Mucosa of descending colon (tissue), 3 donors: ENCODE results near the gene CADM1. TPM values are rescaled to one million over a fixed set of nuclear protein-coding genes. Genes with fewer than 3 reads are reported as not detected.

Experiments
- ATAC-seq: fragments of 200-7000 bp; cut with Tn5 transposase; one replicate; pipeline ENCODE4 v1.9.1; 2020; ENCODE audit warnings: mild to moderate bottlenecking, moderate library complexity
- DNase-seq, 3 donors: peaks; one replicate each; pipeline ENCODE4 v3.0.0-alpha.2; 2020
- H3K36me3 ChIP-seq: fragments of 200-600 bp; one replicate; pipeline ENCODE4 v1.8.0; 2021; ENCODE audit warnings: low read depth, mild to moderate bottlenecking
- H3K4me1 ChIP-seq: fragments of 200-600 bp; one replicate; pipeline ENCODE4 v1.8.0; 2021; ENCODE audit warnings: low read depth, mild to moderate bottlenecking
- H3K4me3 ChIP-seq: fragments of 200-600 bp; one replicate; pipeline ENCODE4 v1.8.0; 2021; ENCODE audit warnings: mild to moderate bottlenecking
- H3K9me3 ChIP-seq: fragments of 200-600 bp; one replicate; pipeline ENCODE4 v1.8.0; 2021; ENCODE audit warnings: mild to moderate bottlenecking
- intact Hi-C, 2 donors: fragments of 100-400 bp; cut with DNase I in 1 of 2; cut with micrococcal nuclease in 1 of 2; formaldehyde crosslinking; loops; one replicate each; pipeline versions ENCODE4 v1.11.0 to v1.11.1; 2022; cut with DNase I, micrococcal nuclease
- total RNA-seq, 3 donors: library from RNA; stranded (reverse); fragmentation: NEBNext Ultra II Directional in 2 of 3; extraction: Animal tissue kit (Norgen Biotek cat#: 25700) in 2 of 3; gene quantifications; one replicate each; pipeline versions ENCODE4 v1.2.1 to v1.2.4, GENCODE V29; 2021 to 2023
- TF ChIP-seq, protein P1 (sequence below): fragments of 200-600 bp; IDR thresholded peaks from one replicate; pipeline ENCODE4 v1.8.0; 2022; ENCODE audit warnings: antibody characterized with exemption, mild to moderate bottlenecking
- donor health status: DM: no; HTN: no; CAD: no; lungs with moderate emphysema.
- donor health status: DM: no; HTN: no; CAD: no.
- donor health status: DM: no; HTN: yes; CAD: no.

CADM1 gene
- total RNA-seq, 3 donors from 2014 or later = 4.3 to 20.2 (median 7.2) TPM

DNA sequence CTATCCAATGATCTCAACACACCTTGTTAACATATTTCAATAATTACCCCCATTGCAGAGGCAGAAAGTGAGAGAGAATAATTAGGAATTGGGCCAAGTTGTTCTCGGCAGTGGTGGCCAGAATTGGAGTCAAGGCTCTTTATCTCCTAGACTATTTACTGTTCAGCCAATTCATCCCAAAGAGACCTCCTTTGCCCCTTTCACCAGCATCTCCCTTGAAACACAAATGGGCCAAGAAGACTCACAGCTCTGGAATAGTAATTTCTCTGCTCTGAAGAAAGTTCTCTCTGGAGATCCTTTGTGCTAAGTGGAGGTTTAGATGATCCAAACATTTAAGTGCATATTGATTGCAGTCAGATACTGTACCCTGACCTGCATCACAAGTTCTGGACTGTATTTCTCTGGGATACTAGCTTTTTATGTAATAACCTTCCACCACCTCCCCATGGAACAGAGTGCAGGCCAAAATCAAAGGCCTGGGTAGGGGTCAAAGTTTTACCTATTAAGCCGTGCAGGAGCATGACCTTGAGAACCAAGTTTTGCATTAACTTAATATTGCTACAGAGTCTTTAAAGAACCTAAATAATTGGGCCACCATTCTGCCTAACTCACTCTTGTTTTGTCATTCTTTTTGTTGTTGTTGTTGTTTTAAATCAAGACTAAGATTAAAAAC, 19.6 kb upstream of the CADM1 start:
- Histone ChIP-seq H3K36me3 (no peaks in the 10 kb centered on the region), H3K4me3 (no peak overlapping the region), H3K9me3 (no peaks in the 10 kb centered on the region), H3K4me1 (peaks cover 9% of the 10 kb centered on the region)
- ATAC-seq (no peak), DNase-seq (no peak)
- TF ChIP-seq, protein P1, sequence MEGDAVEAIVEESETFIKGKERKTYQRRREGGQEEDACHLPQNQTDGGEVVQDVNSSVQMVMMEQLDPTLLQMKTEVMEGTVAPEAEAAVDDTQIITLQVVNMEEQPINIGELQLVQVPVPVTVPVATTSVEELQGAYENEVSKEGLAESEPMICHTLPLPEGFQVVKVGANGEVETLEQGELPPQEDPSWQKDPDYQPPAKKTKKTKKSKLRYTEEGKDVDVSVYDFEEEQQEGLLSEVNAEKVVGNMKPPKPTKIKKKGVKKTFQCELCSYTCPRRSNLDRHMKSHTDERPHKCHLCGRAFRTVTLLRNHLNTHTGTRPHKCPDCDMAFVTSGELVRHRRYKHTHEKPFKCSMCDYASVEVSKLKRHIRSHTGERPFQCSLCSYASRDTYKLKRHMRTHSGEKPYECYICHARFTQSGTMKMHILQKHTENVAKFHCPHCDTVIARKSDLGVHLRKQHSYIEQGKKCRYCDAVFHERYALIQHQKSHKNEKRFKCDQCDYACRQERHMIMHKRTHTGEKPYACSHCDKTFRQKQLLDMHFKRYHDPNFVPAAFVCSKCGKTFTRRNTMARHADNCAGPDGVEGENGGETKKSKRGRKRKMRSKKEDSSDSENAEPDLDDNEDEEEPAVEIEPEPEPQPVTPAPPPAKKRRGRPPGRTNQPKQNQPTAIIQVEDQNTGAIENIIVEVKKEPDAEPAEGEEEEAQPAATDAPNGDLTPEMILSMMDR = no peak
- intact Hi-C loops = no loop called here

DNA sequence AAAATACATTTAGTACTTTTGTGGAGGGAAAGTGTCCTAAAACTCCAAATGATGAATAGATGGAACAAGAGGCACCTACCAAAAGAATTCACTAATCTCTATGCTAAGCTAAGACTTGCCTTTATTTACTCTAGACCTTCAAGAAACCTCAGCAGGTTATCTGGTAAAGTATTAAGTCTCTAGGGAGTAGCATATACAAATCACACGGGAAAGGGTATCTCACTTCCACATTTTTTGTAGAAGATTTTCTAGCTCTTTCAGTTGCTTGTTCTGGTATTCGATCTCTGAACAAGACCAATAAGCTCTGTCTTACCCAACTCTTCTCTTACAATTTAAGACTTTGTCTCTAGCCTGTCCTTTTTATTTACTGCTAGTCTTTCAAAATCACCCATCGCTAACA, 18.1 kb upstream of the CADM1 start:
- Histone ChIP-seq H3K9me3 (no peaks in the 10 kb centered on the region), H3K4me1 (no peaks in the 10 kb centered on the region), H3K36me3 (no peaks in the 10 kb centered on the region), H3K4me3 (no peak overlapping the region)
- ATAC-seq (no peak), DNase-seq (no peak)
- intact Hi-C loops = no loop called here
- TF ChIP-seq, protein P1 = no peak

DNA sequence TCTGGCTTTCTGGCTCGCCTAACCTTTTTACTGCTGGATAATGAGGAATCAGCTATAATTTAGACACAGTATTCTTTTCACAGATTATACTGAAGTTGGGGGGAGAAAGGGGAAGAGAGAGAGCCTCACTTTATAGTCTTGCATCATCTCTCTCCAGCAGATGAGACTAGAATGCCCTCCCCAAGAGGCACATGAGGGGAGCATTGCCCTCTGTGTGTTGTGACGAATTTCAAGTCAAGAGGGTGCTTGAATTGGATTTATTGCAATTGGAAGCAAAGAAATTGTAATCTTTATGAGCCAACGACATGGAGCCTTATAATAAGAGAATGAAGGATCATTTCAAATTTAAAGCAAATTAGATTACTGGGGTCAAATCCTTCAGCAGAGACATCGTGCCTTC, 17.6 kb upstream of the CADM1 start:
- TF ChIP-seq, protein P1 = no peak
- Histone ChIP-seq H3K9me3 (no peaks in the 10 kb centered on the region), H3K36me3 (no peaks in the 10 kb centered on the region), H3K4me3 (no peak overlapping the region), H3K4me1 (no peaks in the 10 kb centered on the region)
- DNase-seq (no peak), ATAC-seq (no peak)
- intact Hi-C loops = no loop called here

DNA sequence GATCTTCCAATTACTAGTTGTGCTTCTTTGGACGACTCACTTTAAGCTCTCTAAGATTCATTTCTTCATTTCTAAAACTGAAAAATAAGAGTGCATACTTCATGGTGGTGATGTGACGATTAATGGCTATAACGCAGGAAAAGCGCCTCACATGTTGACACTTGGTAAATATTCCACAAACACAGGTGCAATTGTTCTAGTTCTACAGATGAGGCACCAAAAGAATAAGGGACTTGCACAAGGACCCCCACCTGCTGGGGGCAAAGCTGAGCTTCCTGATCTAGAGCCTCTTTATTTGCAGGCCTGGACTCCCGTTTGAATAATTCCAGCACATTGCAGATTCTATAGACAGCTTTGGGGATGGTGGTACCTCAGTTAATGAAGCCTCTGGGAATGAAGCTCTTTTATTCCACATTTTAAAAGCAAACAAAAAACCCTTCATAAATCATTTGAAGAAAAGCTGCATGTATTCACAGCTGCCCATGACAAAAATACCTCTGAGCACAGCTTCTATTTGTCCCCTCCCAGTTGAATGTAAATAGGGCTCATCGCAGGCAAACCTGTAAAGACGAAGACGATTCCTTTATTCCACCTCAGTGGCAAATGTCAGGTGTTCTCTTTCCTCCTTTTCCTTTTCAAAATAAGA, 14.9 kb upstream of the CADM1 start:
- intact Hi-C loops = no loop called here
- DNase-seq (no peak), ATAC-seq (no peak)
- TF ChIP-seq, protein P1 = no peak
- H3K9me3 ChIP-seq = no peaks in the 10 kb centered on the region
- H3K4me3 ChIP-seq = no peak overlapping the region
- no peaks in the 10 kb centered on the region for H3K36me3 ChIP-seq
- no peaks in the 10 kb centered on the region for H3K4me1 ChIP-seq

DNA sequence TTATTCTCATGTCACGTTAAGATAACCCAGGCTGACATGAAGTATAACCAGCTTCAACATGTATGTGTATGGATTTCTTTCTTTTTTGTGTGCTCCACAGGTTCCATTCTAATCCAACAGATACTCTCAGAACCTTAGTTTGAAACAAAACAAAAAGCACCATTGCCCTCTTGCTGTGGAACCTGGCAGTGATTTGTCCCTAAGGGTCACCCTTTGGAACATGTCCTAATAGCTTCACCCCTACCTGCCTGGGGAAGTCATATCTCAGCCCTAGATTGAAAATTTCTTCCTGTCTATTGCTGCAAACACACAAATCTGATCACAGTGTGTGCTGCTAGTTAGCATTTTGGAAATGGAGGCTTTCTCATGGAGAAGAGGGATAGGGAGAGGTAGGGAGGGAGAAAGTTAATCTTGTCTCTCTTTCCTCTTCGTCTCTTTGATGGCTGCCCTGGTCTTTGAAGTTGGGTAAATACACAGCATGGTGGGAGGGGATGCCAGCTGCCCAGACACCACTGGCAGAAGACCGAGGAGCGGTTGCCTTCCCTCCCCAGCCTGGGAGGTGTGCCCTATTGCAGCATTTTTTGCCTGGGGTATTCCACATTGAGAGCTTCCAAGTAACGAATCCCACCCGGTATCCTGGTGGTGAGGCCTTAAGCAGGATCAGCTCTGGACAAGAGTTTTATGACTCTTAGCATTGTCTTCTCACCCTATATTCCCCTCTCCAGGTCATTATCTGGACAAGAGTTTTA, 11.6 kb upstream of the CADM1 start:
- Histone ChIP-seq H3K9me3 (no peaks in the 10 kb centered on the region), H3K4me3 (no peak overlapping the region), H3K36me3 (no peaks in the 10 kb centered on the region), H3K4me1 (no peaks in the 10 kb centered on the region)
- TF ChIP-seq, protein P1 = no peak
- intact Hi-C loops = no loop called here
- ATAC-seq (no peak), DNase-seq (no peak)
